IPS-15b (cell line): ENCODE measurements around the gene SOX21.
A peak's percentile ranks its signal among the peaks of the same experiment; 100 is the strongest.

Experiments
- H3K27me3 ChIP-seq: one replicate; pipeline ENCODE4 v1.6.1; 2013; ENCODE audit warnings: low read length; ENCODE audit not compliant: control insufficient read depth, insufficient read depth
- H3K36me3 ChIP-seq: one replicate; pipeline ENCODE4 v1.6.1; 2013; ENCODE audit warnings: low read length; ENCODE audit not compliant: control insufficient read depth, insufficient read depth
- H3K4me1 ChIP-seq: one replicate; pipeline ENCODE4 v1.6.1; 2013; ENCODE audit warnings: mild to moderate bottlenecking, low read length; ENCODE audit not compliant: control insufficient read depth, insufficient read depth
- H3K4me3 ChIP-seq: one replicate; pipeline ENCODE4 v1.5.1; 2013; ENCODE audit warnings: low read depth, low read length
- H3K9ac ChIP-seq: one replicate; pipeline ENCODE4 v1.6.1; 2013; ENCODE audit warnings: low read depth, mild to moderate bottlenecking, low read length
- H3K9me3 ChIP-seq: one replicate; pipeline ENCODE4 v1.6.1; 2013; ENCODE audit warnings: mild to moderate bottlenecking, low read length; ENCODE audit not compliant: control insufficient read depth, insufficient read depth

Gene SOX21

GRCh38 chr13:94700536-94700935 is 11.8 kb downstream of the SOX21 start:
- Histone ChIP-seq H3K36me3 (no peaks in the 10 kb centered on the region), H3K9me3 (no peaks in the 10 kb centered on the region), H3K4me1 (no peaks in the 10 kb centered on the region), H3K27me3 (peaks cover 59% of the 10 kb centered on the region), H3K9ac (no peak overlapping the region), H3K4me3 (peak overlapping the region; percentile 13)

GRCh38 chr13:94700051-94700535 is 12.3 kb downstream of the SOX21 start:
- peaks cover 56% of the 10 kb centered on the region for H3K27me3 ChIP-seq
- no peak overlapping the region for H3K9ac ChIP-seq
- no peaks in the 10 kb centered on the region for H3K4me1 ChIP-seq
- no peaks in the 10 kb centered on the region for H3K36me3 ChIP-seq
- no peak overlapping the region for H3K4me3 ChIP-seq
- no peaks in the 10 kb centered on the region for H3K9me3 ChIP-seq

- Histone ChIP-seq H3K9me3 (no peaks in the 10 kb centered on the region), H3K27me3 (peaks cover 27% of the 10 kb centered on the region)
Observed at GRCh38 chr13:94696171-94696570, 16.2 kb downstream of the SOX21 start.

GRCh38 chr13:94692030-94692429 is 20.3 kb downstream of the SOX21 start:
- Histone ChIP-seq H3K9ac (no peak overlapping the region), H3K4me3 (no peak overlapping the region), H3K4me1 (no peaks in the 10 kb centered on the region), H3K27me3 (peaks cover 5% of the 10 kb centered on the region), H3K36me3 (no peaks in the 10 kb centered on the region), H3K9me3 (no peaks in the 10 kb centered on the region)

More at GRCh38 chr13:94696171-94696570, 16.2 kb downstream of the SOX21 start:
- Histone ChIP-seq H3K4me1 (no peaks in the 10 kb centered on the region), H3K36me3 (no peaks in the 10 kb centered on the region), H3K9ac (no peak overlapping the region), H3K4me3 (no peak overlapping the region)

- no peak overlapping the region for H3K9ac ChIP-seq
- no peaks in the 10 kb centered on the region for H3K27me3 ChIP-seq
- H3K4me1 ChIP-seq: peaks cover 2% of the 10 kb centered on the region
- H3K9me3 ChIP-seq: no peaks in the 10 kb centered on the region
- H3K36me3 ChIP-seq: no peaks in the 10 kb centered on the region
- H3K4me3 ChIP-seq: no peak overlapping the region
Observed at GRCh38 chr13:94683409-94683808, 28.9 kb downstream of the SOX21 start.

- Histone ChIP-seq H3K4me3 (no peak overlapping the region), H3K9ac (no peak overlapping the region), H3K9me3 (no peaks in the 10 kb centered on the region), H3K36me3 (no peaks in the 10 kb centered on the region), H3K4me1 (peaks cover 6% of the 10 kb centered on the region), H3K27me3 (no peaks in the 10 kb centered on the region)
Observed at GRCh38 chr13:94682229-94682628, 30.1 kb downstream of the SOX21 start.

GRCh38 chr13:94679614-94680013 is 32.7 kb downstream of the SOX21 start:
- peaks cover 6% of the 10 kb centered on the region for H3K4me1 ChIP-seq
- peaks cover 4% of the 10 kb centered on the region for H3K27me3 ChIP-seq
- no peak overlapping the region for H3K4me3 ChIP-seq
- H3K9ac ChIP-seq: no peak overlapping the region
- H3K36me3 ChIP-seq: no peaks in the 10 kb centered on the region
- no peaks in the 10 kb centered on the region for H3K9me3 ChIP-seq

GRCh38 chr13:94678845-94679244 is 33.5 kb downstream of the SOX21 start:
- Histone ChIP-seq H3K9ac (no peak overlapping the region), H3K9me3 (no peaks in the 10 kb centered on the region), H3K36me3 (no peaks in the 10 kb centered on the region), H3K4me3 (no peak overlapping the region), H3K27me3 (peaks cover 4% of the 10 kb centered on the region), H3K4me1 (peaks cover 6% of the 10 kb centered on the region)

GRCh38 chr13:94677799-94678198 is 34.5 kb downstream of the SOX21 start:
- Histone ChIP-seq H3K27me3 (peaks cover 4% of the 10 kb centered on the region), H3K36me3 (no peaks in the 10 kb centered on the region), H3K9ac (no peak overlapping the region), H3K4me3 (no peak overlapping the region), H3K9me3 (no peaks in the 10 kb centered on the region), H3K4me1 (peaks cover 3% of the 10 kb centered on the region)

GRCh38 chr13:94674609-94675348 is 37.6 kb downstream of the SOX21 start:
- Histone ChIP-seq H3K4me3 (no peak overlapping the region), H3K36me3 (no peaks in the 10 kb centered on the region), H3K9ac (no peak overlapping the region), H3K9me3 (no peaks in the 10 kb centered on the region), H3K4me1 (peaks cover 3% of the 10 kb centered on the region), H3K27me3 (peaks cover 4% of the 10 kb centered on the region)

GRCh38 chr13:94673851-94674250 is 38.5 kb downstream of the SOX21 start:
- no peak overlapping the region for H3K9ac ChIP-seq
- H3K9me3 ChIP-seq: no peaks in the 10 kb centered on the region
- H3K4me3 ChIP-seq: no peak overlapping the region
- H3K4me1 ChIP-seq: peaks cover 3% of the 10 kb centered on the region
- peaks cover 4% of the 10 kb centered on the region for H3K27me3 ChIP-seq
- H3K36me3 ChIP-seq: no peaks in the 10 kb centered on the region

- H3K9ac ChIP-seq: no peak overlapping the region
- H3K27me3 ChIP-seq: peaks cover 4% of the 10 kb centered on the region
- H3K9me3 ChIP-seq: no peaks in the 10 kb centered on the region
- no peaks in the 10 kb centered on the region for H3K4me1 ChIP-seq
- no peaks in the 10 kb centered on the region for H3K36me3 ChIP-seq
- H3K4me3 ChIP-seq: no peak overlapping the region
Observed at GRCh38 chr13:94672400-94672799, 39.9 kb downstream of the SOX21 start.
